ENCODE data around the gene GPRC5B.

Gene GPRC5B

GRCh38 chr16:19809121-19809635 is 75.5 kb downstream of the GPRC5B start:
- DNase-seq, result no peak

DNA sequence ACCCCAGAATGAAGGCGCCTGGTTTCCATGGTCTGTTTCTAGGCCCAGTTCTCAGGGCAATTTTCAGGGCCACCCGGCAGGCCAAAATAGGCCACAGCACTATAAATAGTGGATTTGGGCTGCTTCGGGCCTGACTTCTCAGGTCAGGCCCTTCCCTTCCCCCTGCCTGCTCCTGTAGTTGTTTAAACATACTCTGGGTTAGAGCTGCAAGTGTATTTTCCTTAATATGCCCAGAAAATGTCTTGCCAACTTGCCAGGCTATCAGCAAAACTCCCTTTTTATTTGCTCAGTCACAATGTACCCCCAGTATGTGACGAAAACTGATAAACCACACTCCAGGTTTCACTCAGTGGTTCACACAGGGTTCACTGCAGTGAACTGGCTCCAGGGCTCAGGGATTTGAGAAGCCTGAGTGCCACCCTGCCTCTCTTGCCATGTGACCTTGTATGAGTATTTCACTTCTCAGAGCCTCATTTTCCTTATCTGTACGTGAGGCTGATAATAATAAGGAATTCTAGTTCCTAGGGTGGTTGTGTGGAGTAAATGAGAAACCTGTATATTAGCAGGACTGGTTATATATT is 76.5 kb downstream of the GPRC5B start:
- DNase-seq, result no peak
